Nephron progenitor cell (in vitro differentiated cells): Measurements from ENCODE around the gene ADGRA1.

Source experiments
- DNase-seq: peaks from one replicate; pipeline ENCODE4 v3.0.0; 2021
- H3K27ac Mint-ChIP-seq: 2 replicates; pipeline ENCODE4 v1.8.0; 2021; ENCODE audit warnings: mild to moderate bottlenecking, moderate library complexity, mixed read lengths
- H3K27me3 Mint-ChIP-seq: 2 replicates; pipeline ENCODE4 v1.8.0; 2021; ENCODE audit warnings: mild to moderate bottlenecking, low read depth, mixed read lengths; ENCODE audit not compliant: poor library complexity
- H3K36me3 Mint-ChIP-seq: 2 replicates; pipeline ENCODE4 v1.8.0; 2021; ENCODE audit warnings: low read depth, mixed read lengths
- H3K4me1 Mint-ChIP-seq: 2 replicates; pipeline ENCODE4 v1.8.0; 2021; ENCODE audit warnings: mixed read lengths
- H3K4me3 Mint-ChIP-seq: 2 replicates; pipeline ENCODE4 v1.8.0; 2021; ENCODE audit warnings: mild to moderate bottlenecking, moderate library complexity, mixed read lengths
- H3K9me3 Mint-ChIP-seq: 2 replicates; pipeline ENCODE4 v1.8.0; 2021; ENCODE audit warnings: mild to moderate bottlenecking, moderate library complexity, mixed read lengths
- TF ChIP-seq, protein P1 (sequence below): fragments of 200-600 bp; sonication (generic); IDR thresholded peaks from 2 replicates; pipeline ENCODE4 v1.5.0; 2021; ENCODE audit warnings: antibody characterized with exemption

ADGRA1 gene

DNA sequence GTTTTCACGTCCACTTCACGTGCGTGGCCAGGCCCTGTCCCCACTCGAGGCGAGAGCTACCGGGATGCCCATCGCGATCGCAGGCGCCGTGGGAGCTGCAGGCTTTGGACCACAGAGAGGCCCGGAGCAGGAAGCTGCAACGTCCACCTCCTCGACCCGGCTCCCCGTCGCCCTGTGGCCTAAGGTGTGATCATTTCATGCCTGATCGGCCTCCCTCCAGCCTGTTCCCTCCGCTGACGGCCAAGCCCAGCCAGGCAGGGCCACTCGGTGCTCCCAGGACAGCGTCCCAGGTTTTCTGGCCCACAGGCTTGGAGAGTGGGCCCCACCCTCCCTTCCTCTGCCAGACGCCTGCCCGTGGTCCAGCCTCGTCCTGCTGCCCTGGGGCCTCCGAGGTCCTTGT lies 91.9 kb downstream of the ADGRA1 start:
- Mint-ChIP-seq H3K4me3 (no peak overlapping the region), H3K27ac (peak overlapping the region; percentile 71), H3K36me3 (peaks cover 17% of the 10 kb centered on the region), H3K27me3 (peaks cover 3% of the 10 kb centered on the region), H3K4me1 (peaks cover 52% of the 10 kb centered on the region), H3K9me3 (peaks cover 11% of the 10 kb centered on the region)
- peak; percentile 42 for DNase-seq
- TF ChIP-seq, protein P1, sequence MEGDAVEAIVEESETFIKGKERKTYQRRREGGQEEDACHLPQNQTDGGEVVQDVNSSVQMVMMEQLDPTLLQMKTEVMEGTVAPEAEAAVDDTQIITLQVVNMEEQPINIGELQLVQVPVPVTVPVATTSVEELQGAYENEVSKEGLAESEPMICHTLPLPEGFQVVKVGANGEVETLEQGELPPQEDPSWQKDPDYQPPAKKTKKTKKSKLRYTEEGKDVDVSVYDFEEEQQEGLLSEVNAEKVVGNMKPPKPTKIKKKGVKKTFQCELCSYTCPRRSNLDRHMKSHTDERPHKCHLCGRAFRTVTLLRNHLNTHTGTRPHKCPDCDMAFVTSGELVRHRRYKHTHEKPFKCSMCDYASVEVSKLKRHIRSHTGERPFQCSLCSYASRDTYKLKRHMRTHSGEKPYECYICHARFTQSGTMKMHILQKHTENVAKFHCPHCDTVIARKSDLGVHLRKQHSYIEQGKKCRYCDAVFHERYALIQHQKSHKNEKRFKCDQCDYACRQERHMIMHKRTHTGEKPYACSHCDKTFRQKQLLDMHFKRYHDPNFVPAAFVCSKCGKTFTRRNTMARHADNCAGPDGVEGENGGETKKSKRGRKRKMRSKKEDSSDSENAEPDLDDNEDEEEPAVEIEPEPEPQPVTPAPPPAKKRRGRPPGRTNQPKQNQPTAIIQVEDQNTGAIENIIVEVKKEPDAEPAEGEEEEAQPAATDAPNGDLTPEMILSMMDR: no peak

DNA sequence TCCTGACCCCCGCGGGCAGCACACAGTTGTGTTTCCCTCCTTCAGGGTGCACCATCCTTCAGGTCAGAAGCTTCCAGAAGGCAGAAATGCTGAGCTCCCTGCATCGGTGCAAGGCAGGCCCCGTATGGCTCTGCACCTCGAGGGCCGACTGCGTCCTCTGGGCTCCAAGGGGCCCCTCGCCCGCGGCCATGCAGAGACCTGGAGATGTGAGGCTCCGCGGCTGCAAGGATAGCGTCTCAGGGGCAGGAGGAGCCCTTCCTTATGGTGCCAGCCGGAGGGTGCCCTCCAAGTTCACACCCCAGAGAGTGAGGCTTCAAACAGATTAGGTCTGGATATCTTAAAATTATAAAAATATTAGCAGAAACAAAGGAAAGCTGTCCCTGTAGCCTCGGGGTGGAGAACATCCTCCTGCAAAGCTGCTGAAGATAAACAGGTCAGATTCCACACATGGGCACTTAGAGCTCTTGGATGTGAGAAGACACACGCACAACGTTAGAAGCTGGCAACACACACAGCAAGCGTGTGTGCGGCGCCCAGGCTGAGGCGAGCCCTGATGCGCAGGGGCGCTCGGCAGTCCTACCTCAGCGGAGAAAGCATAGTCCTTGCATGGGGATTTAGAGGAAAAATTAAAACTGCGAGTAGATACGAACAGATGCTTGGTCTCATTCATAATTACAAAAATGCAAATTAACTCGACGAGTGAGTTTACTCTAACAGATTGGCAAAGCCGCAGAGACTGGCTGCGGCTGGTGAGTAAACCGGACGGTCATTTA lies 92.7 kb downstream of the ADGRA1 start:
- DNase-seq: no peak
- TF ChIP-seq, protein P1: no peak
- Mint-ChIP-seq H3K27me3 (peaks cover 3% of the 10 kb centered on the region), H3K4me3 (no peak overlapping the region), H3K36me3 (peaks cover 17% of the 10 kb centered on the region), H3K4me1 (peaks cover 58% of the 10 kb centered on the region), H3K27ac (peak overlapping the region; percentile 95), H3K9me3 (peaks cover 10% of the 10 kb centered on the region)

DNA sequence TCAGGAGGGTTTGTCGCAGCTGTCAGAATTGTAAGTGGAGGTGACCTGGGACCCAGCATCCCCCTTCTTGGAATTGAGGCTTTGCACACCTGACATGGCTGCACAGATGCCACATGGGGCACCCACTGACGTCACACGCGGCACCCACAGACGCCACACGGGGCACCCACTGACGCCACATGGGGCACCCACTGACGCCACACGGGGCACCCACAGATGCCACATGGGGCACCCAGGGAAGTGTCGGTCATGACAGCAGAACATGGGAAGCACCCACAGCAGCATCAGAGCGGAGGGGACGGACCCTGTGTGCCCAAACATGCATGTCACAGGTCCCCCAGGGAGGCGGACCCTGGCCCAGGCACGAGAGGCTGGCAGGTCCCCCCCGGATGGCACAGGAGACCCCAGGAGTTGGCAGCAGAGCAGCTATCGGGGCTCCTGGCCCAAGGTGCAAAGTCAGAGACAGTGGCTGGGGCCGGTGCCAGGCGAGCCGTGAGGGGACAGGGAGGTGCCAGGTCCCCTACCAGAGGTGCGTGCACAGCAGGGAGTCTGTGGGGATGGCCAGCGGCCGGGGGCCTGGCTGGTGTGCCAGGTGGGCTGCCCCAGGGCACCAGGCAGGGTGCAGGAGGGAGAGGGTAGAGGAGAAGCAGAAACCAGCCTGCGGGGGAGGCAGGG lies 93.4 kb downstream of the ADGRA1 start:
- H3K4me3 Mint-ChIP-seq: no peak overlapping the region
- H3K27me3 Mint-ChIP-seq: peaks cover 3% of the 10 kb centered on the region
- DNase-seq: no peak
- TF ChIP-seq, protein P1: no peak
- H3K4me1 Mint-ChIP-seq: peaks cover 60% of the 10 kb centered on the region
- peaks cover 17% of the 10 kb centered on the region for H3K36me3 Mint-ChIP-seq
- peaks cover 10% of the 10 kb centered on the region for H3K9me3 Mint-ChIP-seq
- H3K27ac Mint-ChIP-seq: peak overlapping the region; percentile 54
